ENCODE results near the gene AHDC1. TPM values are rescaled to one million over a fixed set of nuclear protein-coding genes. Genes with fewer than 3 reads are reported as not detected.
A peak's percentile ranks its signal among the peaks of the same experiment; 100 is the strongest.
"Not testable (repeated sequence)": the region's sequence is repeated elsewhere in the genome, so short reads cannot be mapped to it uniquely, and the experiment has no call there.

The AHDC1 gene
- total and polyA plus RNA-seq, 12 donors: 17.0 to 53.1 (median 40.7) TPM

DNA sequence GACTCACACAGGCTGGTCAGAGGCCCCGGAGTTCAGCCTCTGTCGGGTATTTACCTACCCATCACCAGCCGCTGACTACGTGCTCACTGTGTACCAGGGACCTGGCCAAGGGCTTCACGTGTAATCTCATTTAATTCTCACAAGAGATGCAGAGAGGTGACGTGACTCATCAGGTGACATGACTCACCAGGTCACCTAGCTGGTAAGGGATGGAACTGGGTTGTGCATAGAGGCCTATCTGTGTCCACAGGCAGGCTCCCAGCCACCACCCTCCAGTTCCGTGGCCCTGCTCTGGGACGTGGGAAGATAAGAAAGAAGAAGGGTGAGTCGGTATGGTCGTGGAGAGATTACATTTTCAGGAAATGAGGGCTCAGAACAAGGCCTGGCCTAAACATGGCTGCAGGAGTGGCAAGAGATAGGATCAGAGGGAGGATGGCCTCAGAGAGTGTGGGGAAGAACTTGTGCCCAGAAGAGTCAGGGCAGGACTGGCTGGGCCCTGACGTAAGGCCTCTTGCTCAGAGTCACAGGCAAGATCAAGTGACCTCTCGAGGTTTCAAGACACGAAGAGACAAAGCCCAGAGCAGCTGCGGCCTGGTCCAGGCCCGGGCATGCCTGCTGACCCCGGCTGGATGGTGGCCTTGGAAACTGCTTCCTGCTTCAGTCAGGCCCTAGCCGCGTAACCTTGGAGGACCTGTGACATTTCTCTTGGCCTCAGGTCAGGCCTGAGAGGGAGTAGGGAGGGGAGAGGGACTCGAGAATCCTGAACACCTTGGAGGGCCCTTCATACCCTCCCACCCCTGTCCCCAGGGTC, 61.3 kb downstream of the AHDC1 start:
- Histone ChIP-seq H3K9me3 (no peaks in the 10 kb centered on the region), H3K27me3 (no peaks in the 10 kb centered on the region), H3K4me3 (no peak overlapping the region), H3K36me3 (peaks cover 0 to 45% (median 9%) of the 10 kb centered on the region in 9 donors), H3K4me1 (peaks cover 33 to 99% (median 90%) of the 10 kb centered on the region in 9 donors), H3K27ac (peak overlapping the region; percentile 75 to 93 (median 86))
- ATAC-seq (peak; percentile 20 to 73 (median 51)), DNase-seq (peak; percentile 54 to 67)
- intact Hi-C loops (cut with DNase I): no loop called here
- TF ChIP-seq, protein P1, sequence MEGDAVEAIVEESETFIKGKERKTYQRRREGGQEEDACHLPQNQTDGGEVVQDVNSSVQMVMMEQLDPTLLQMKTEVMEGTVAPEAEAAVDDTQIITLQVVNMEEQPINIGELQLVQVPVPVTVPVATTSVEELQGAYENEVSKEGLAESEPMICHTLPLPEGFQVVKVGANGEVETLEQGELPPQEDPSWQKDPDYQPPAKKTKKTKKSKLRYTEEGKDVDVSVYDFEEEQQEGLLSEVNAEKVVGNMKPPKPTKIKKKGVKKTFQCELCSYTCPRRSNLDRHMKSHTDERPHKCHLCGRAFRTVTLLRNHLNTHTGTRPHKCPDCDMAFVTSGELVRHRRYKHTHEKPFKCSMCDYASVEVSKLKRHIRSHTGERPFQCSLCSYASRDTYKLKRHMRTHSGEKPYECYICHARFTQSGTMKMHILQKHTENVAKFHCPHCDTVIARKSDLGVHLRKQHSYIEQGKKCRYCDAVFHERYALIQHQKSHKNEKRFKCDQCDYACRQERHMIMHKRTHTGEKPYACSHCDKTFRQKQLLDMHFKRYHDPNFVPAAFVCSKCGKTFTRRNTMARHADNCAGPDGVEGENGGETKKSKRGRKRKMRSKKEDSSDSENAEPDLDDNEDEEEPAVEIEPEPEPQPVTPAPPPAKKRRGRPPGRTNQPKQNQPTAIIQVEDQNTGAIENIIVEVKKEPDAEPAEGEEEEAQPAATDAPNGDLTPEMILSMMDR (IDR thresholded peaks at IDR 0.05): no peak
- 28 to 38% methylated on average over 19 of the region's 19 CpGs for WGBS, 2 donors

DNA sequence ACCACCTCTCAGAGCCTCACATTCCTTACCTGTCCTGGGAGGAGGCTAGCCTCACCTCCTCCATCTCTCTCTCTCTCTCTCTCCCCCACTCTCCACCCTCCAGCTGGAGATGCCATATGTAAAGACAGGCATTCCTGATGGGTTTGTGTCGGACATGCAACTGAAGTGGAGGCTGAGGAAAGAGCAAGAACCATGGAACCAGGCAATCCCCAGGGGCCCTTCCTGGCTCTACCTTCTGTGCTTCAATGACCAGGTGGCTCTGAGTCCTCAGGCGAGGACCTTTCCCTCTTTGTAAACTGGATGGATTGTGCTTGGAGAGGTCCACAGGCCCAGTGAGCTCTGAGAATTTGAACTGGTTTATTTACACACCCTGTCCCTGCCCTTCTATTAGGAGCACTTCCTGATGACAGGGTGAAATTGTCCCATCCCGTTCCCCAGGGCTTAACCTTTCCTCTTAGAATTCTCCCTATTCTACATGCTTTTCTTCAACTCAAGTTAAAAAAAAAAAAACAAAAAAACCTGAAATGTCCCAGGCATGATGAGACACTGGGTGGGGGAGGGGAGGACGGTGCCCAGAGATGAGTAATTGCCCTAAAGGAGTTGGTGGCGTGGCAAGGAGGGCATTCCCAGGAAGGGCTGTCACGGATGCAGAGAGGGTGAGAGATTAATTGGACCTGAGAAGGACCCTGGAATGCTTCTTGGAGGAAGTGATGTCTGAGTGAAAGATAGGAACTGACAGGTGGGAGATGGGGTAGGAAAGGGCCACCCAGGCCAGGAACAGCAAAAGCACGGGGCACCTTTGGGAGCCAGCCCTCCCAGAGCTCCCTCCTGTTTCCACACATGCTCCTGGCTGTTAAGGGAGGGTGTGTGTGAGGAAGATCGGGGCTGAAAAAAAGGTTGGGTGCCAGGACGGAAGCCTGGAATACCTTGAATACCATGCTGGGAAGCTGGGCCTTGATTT, 63.8 kb downstream of the AHDC1 start:
- Histone ChIP-seq H3K27me3 (no peaks in the 10 kb centered on the region), H3K4me1 (peaks cover 44 to 99% (median 91%) of the 10 kb centered on the region in 9 donors), H3K4me3 (no peak overlapping the region), H3K27ac (peak overlapping the region in 8 of 10 donors; percentile 50 to 93 (median 88)), H3K9me3 (no peaks in the 10 kb centered on the region), H3K36me3 (peaks cover 0 to 42% (median 8%) of the 10 kb centered on the region in 9 donors)
- no peak for DNase-seq
- no peak for ATAC-seq
- TF ChIP-seq, protein P1 (IDR thresholded peaks at IDR 0.05): no peak
- intact Hi-C loops (cut with DNase I): no loop called here
- 49 to 58% methylated on average over 9 of the region's 9 CpGs for WGBS, 2 donors

DNA sequence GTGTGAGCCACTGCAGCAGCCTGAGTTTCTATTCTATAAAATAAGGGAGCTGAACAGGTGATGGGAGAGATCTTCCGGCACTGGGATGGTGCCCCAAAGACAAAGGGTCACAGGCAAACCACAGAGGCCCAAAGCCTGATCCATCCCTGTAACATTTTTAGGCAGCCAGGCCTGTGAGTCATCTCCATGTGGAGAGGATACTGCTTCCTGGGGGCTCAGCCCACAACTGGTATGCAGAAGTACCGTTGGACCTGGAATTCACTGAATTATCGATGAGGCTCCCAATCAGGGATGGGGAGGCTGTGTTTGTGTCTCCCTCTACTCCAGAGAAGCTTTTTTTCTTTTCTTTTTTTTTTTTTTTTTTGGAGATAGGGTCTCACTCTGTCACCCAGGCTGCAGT, 65.2 kb downstream of the AHDC1 start:
- Histone ChIP-seq H3K27me3 (no peaks in the 10 kb centered on the region), H3K4me1 (peaks cover 37 to 90% (median 80%) of the 10 kb centered on the region in 9 donors), H3K27ac (peak overlapping the region in 8 of 10 donors; percentile 26 to 92 (median 80)), H3K9me3 (no peaks in the 10 kb centered on the region), H3K36me3 (peaks cover 0 to 47% (median 19%) of the 10 kb centered on the region in 9 donors), H3K4me3 (no peak overlapping the region)
- intact Hi-C loops (cut with DNase I): no loop called here
- TF ChIP-seq, protein P1 (IDR thresholded peaks at IDR 0.05): no peak
- no peak for DNase-seq
- no peak for ATAC-seq
- 47 to 50% methylated on average over 3 of the region's 3 CpGs for WGBS, 2 donors

DNA sequence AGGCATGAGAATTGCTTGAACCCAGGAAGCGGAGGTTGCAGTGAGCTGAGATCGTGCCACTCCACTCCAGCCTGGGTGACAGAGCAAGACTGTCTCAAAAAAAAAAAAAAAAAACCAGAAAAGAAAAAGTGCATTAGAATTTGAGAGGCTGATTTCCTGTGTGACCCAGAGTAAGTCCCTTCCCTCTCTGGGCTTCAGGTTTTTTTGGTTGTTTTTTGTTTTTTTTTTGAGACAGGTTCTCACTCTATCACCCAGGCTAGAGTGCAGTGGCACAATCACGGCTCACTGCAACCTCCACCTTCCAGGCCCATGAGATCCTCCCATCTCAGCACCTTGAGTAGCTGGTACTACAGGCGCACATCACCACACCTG, 65.7 kb downstream of the AHDC1 start:
- H3K9me3 ChIP-seq; H3K4me3 ChIP-seq; H3K27me3 ChIP-seq; DNase-seq; ATAC-seq; intact Hi-C loops (cut with DNase I): not testable (repeated sequence)
- peaks cover 0 to 52% (median 23%) of the 10 kb centered on the region in 9 donors for H3K36me3 ChIP-seq
- peaks cover 37 to 85% (median 75%) of the 10 kb centered on the region in 9 donors for H3K4me1 ChIP-seq
- H3K27ac ChIP-seq: peak overlapping the region in 8 of 10 donors; percentile 14 to 92 (median 80)
- WGBS, 2 donors: 95 to 97% methylated on average over 4 of the region's 4 CpGs
